ENCODE measurements around the gene METTL25B.
A peak's percentile ranks its signal among the peaks of the same experiment; 100 is the strongest.

Gene METTL25B

GRCh38 chr1:156727926-156728598 is at the start of gene METTL25B:
METTL25B (plus strand) TSS chr1:156728469; CDS start chr1:156729105, 636 bp downstream.
- DNase-seq = peak; percentile 92

GRCh38 chr1:156680056-156680455 is 48.2 kb upstream of the METTL25B start:
- DNase-seq = no peak

- no peak for DNase-seq
Observed at GRCh38 chr1:156681196-156681960, 46.9 kb upstream of the METTL25B start.

GRCh38 chr1:156682166-156682890 is 45.9 kb upstream of the METTL25B start:
- no peak for DNase-seq

GRCh38 chr1:156684227-156684782 is 44.0 kb upstream of the METTL25B start:
- no peak for DNase-seq

- DNase-seq = peak; percentile 90
Observed at GRCh38 chr1:156689035-156689952, 39.0 kb upstream of the METTL25B start.

GRCh38 chr1:156689953-156690674 is 38.2 kb upstream of the METTL25B start:
- DNase-seq = peak; percentile 61

GRCh38 chr1:156690675-156691036 is 37.6 kb upstream of the METTL25B start:
- DNase-seq = peak; percentile 25

GRCh38 chr1:156691191-156691590 is 37.1 kb upstream of the METTL25B start:
- peak; percentile 17 for DNase-seq

GRCh38 chr1:156691665-156692440 is 36.4 kb upstream of the METTL25B start:
- peak; percentile 45 for DNase-seq

- no peak for DNase-seq
Observed at GRCh38 chr1:156692441-156692924, 35.8 kb upstream of the METTL25B start.

- DNase-seq = peak; percentile 55
Observed at GRCh38 chr1:156692925-156693847, 35.1 kb upstream of the METTL25B start.

- DNase-seq = peak; percentile 20
Observed at GRCh38 chr1:156693848-156694689, 34.2 kb upstream of the METTL25B start.

GRCh38 chr1:156694690-156694962 is 33.6 kb upstream of the METTL25B start:
- DNase-seq = no peak

- DNase-seq = no peak
Observed at GRCh38 chr1:156696755-156697154, 31.5 kb upstream of the METTL25B start.

GRCh38 chr1:156697481-156697880 is 30.8 kb upstream of the METTL25B start:
- DNase-seq = no peak

GRCh38 chr1:156698995-156699394 is 29.3 kb upstream of the METTL25B start:
- DNase-seq = no peak

GRCh38 chr1:156700736-156701531 is 27.3 kb upstream of the METTL25B start:
- no peak for DNase-seq

Measured in femur (tissue), 1 donor.